ENCODE results near the gene MCAM.
A peak's percentile ranks its signal among the peaks of the same experiment; 100 is the strongest.

MCAM gene

DNA sequence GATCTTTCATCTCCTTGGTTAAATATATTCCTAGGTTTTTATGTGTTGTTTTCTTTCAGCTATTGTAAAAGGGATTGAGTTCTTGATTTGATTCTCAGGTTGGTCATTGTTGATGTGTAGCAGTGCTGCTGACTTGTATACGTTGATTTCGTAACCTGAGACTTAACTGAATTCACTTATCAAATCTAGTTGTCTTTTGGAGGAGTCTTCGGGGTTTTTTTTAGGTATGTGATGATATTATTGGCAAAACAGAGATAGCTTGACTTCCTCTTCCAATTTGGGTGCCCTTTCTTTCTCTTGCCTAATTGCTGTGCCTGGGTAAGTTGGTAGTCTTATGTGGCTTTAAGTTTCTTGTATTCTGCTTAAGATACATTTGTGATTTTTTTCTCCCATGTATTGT, 57.9 kb downstream of the MCAM start:
- H3K27me3 ChIP-seq (replicated peaks; ENCODE audit: insufficient read depth, low read length), result no peaks in the 10 kb centered on the region
- peaks cover 15% of the 10 kb centered on the region for H3F3A ChIP-seq (ENCODE audit: insufficient read depth, low read length)
- peaks cover 75% of the 10 kb centered on the region for H3K79me2 ChIP-seq (ENCODE audit: low read length)
- no peak overlapping the region for H2AFZ ChIP-seq (ENCODE audit: low read length)
- DNase-seq, result no peak
- H3K4me3 ChIP-seq (ENCODE audit: low read length), result no peak overlapping the region
- no peak overlapping the region for H3K9ac ChIP-seq (ENCODE audit: low read length)
- H3K4me2 ChIP-seq (ENCODE audit: low read depth, low read length), result 0 out of 2 replicates have a peak overlapping the region, but pooled peaks have one; percentile 8
- H4K20me1 ChIP-seq (ENCODE audit: insufficient read depth, low read length), result no peaks in the 10 kb centered on the region
- no peaks in the 10 kb centered on the region for H3K9me3 ChIP-seq (replicated peaks; ENCODE audit: insufficient read depth, low read length)
- no peak overlapping the region for H3K27ac ChIP-seq (ENCODE audit: low read length)
- peaks cover 39% of the 10 kb centered on the region for H3K4me1 ChIP-seq (ENCODE audit: low read length)
- no peaks in the 10 kb centered on the region for H3K36me3 ChIP-seq (replicated peaks; ENCODE audit: insufficient read depth, low read length)
- TF ChIP-seq, protein P1, sequence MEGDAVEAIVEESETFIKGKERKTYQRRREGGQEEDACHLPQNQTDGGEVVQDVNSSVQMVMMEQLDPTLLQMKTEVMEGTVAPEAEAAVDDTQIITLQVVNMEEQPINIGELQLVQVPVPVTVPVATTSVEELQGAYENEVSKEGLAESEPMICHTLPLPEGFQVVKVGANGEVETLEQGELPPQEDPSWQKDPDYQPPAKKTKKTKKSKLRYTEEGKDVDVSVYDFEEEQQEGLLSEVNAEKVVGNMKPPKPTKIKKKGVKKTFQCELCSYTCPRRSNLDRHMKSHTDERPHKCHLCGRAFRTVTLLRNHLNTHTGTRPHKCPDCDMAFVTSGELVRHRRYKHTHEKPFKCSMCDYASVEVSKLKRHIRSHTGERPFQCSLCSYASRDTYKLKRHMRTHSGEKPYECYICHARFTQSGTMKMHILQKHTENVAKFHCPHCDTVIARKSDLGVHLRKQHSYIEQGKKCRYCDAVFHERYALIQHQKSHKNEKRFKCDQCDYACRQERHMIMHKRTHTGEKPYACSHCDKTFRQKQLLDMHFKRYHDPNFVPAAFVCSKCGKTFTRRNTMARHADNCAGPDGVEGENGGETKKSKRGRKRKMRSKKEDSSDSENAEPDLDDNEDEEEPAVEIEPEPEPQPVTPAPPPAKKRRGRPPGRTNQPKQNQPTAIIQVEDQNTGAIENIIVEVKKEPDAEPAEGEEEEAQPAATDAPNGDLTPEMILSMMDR (IDR thresholded peaks at IDR 0.05; ENCODE audit: low read length), result no peak
- TF ChIP-seq EZH2phosphoT487 (IDR thresholded peaks at IDR 0.05; ENCODE audit: low read length), result no peak
- no peak for TF ChIP-seq EZH2 (optimal IDR thresholded peaks at IDR 0.05; ENCODE audit: low read depth, low read length)
- no peaks in the 10 kb centered on the region for H3K9me2 ChIP-seq (replicated peaks; ENCODE audit: insufficient read depth, low read length)

Data from MM.1S (cell line).